GM13977 (cell line): ENCODE results near the gene AHI1.

Source experiments
- DNase-seq: peaks from one replicate; pipeline ENCODE4 v3.0.0; 2012; ENCODE audit warnings: low spot score
- CTCF ChIP-seq: IDR thresholded peaks from 2 replicates; pipeline ENCODE4 v1.5.1; 2012; ENCODE audit warnings: mild to moderate bottlenecking, control low read depth; ENCODE audit not compliant: insufficient read depth; ENCODE audit errors: extremely low read depth, missing control alignments
- in situ Hi-C: fragments of 300-500 bp; cut with MboI; formaldehyde crosslinking; loops from one replicate; pipeline ENCODE4 v1.12.0; 2022; ENCODE audit warnings: low sequenced_read_pairs, low pct_unique_long_range_greater_than_20kb, mixed read lengths, inconsistent platforms; ENCODE audit not compliant: unreplicated experiment

Gene AHI1

DNA sequence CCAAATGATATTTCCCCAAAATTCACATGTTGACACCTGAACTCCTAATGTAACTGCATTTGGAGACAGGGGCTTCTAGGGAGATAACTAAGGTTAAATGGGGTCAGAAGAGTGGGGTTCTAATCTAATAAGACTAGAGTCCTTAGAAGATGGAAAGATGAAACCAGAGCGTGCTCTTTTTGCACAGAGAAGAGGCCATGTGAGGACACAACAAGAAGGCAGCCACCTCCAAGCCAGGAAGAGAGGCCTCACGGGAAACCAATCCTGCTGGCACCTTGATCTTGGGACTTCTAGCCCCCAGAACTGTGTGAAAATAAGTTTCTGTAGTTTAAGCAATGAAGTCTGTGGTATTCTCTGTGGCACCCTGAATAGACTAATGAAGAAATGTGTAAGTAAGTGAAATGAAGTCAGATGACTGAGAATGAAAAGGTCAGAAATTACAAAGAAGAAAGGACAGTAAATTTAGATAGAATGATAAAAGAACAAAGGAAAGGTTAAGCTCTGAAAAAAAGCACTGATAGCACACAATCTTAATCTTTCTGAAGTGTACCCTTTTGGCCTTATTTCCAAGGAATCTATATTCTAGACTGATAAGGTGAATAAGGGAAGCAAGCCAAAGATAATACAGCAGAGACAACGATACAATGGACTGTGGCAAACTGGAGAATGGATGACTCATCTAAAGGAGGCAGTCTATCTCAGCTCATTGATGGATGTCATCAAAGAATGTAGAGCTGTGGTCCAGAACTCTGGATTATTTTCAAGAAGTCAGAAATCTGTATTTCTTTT lies 206.1 kb downstream of the AHI1 start:
- TF ChIP-seq CTCF, result no peak
- DNase-seq, result no peak
- in situ Hi-C loops, result no loop called here

DNA sequence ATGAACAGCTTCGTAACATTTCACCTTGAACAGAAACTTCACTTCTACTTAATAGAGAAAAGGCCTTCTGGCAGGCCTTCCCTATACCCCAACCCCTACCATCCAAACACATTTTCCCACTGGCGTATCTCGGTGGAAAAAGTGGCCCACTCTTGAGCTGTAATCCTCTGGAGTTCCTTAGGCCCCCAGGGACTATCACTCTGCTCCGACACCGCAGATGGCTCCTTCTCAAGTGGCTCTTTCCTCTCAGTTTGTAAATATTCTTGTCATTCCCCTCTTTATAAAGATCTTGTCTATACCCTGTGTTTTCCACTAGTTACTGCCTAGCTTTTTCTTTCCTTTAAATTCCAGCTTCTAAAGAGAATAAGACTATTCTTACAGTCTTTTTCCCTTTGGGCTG lies 207.7 kb downstream of the AHI1 start:
- no peak for TF ChIP-seq CTCF
- in situ Hi-C loops, result no loop called here
- DNase-seq, result no peak

DNA sequence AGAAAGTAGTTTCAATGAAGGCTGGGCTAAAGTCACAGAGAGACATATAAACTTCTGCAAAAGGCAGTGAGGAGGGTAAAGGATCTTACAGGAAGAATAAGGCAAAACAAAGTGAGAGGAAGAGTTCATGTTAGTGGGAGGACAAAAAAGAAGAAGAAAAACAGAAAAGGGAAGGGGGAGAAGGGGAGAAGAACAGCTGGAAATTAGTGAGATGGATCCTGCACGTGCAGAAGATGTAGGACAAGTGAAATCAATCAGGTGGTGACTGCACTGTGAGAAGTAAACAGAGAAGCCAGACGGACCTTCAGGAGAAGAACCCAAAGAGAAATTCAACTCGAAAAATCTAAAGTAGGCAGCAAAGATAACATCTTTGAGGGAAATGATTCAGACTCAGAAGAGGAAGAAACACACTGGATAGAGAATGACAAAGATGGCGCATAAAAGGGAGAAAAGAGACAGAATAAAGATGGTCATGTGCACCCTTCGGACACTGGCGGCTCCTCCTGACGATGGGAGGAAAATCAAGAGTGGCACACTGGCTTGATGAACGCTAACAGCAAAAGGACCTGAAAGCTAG lies 210.5 kb downstream of the AHI1 start:
- no peak for TF ChIP-seq CTCF
- in situ Hi-C loops, result no loop called here
- DNase-seq, result no peak

DNA sequence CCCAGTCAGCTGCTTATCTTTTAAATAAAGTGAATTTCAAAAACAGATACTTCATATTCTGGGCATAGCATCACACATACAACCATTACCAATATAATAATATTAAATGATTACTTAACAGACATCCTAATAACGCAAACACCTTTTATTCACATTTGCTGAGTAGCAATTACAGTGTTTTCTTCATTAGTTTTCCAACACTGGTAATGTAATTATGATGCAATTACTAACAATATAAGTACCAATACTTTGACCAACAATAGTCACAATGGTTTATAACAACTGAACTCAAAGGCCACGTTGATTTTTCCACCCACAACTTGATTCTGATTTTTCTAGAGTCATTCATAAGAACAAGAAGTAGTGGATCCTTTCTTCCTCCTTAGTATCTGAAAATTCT lies 212.4 kb downstream of the AHI1 start:
- no peak for TF ChIP-seq CTCF
- in situ Hi-C loops, result no loop called here
- DNase-seq, result no peak

DNA sequence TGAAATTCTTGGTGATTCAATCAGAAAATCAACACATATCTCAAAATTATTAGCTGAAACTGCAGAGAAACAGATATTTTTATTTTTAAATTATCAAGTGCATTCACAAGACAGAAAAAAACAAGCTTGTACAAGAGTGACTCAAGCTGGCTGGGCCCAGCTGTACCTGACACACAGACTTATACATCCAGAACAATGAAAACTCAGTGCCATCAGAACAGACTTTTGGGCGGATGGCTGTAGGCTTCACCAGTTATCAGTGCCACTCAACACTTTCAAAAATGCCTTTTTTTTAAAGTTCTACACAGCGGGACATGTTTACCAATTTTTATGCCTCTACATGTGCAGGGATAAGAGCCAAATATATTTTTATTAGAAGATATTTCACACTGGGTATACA lies 213.6 kb downstream of the AHI1 start:
- DNase-seq, result no peak
- in situ Hi-C loops, result no loop called here
- no peak for TF ChIP-seq CTCF

- in situ Hi-C loops, result no loop called here
- no peak for DNase-seq
Measured at GRCh38 chr6:135282395-135282794, 215.1 kb downstream of the AHI1 start.

More at GRCh38 chr6:135282395-135282794, 215.1 kb downstream of the AHI1 start:
- TF ChIP-seq CTCF, result no peak
